SK-N-SH treated with all-trans-retinoic acid at 6 μM for 48 hours (cell line): ENCODE measurements around the gene METTL17.

Experiments
- ATAC-seq: fragments of 200-7000 bp; cut with Tn5 transposase; 3 replicates; pipeline ENCODE4 v1.9.1; 2020; ENCODE audit warnings: mild to moderate bottlenecking, moderate library complexity
- ARNTL ChIP-seq: fragments of 450-650 bp; formaldehyde crosslinking; IDR thresholded peaks from 2 replicates; pipeline ENCODE4 v1.5.0; 2020; ENCODE audit warnings: low read depth, mild to moderate bottlenecking, moderate library complexity, borderline replicate concordance
- BACH2 ChIP-seq: fragments of 250-450 bp; sonication (Bioruptor Pico); IDR thresholded peaks from 2 replicates; pipeline ENCODE4 v1.9.0; 2021; ENCODE audit warnings: mild to moderate bottlenecking, borderline replicate concordance
- CREB5 ChIP-seq: fragments of 250-450 bp; sonication (Bioruptor Pico); IDR thresholded peaks from 2 replicates; pipeline ENCODE4 v1.5.1; 2020; ENCODE audit warnings: low read depth, mild to moderate bottlenecking, moderate library complexity
- CSDC2 ChIP-seq: fragments of 250-450 bp; sonication (Bioruptor Pico); IDR thresholded peaks from 2 replicates; pipeline ENCODE4 v1.5.0; 2020; ENCODE audit warnings: mild to moderate bottlenecking, moderate library complexity
- CSRNP3 ChIP-seq: fragments of 250-450 bp; sonication (Bioruptor Pico); IDR thresholded peaks from 2 replicates; pipeline ENCODE4 v1.5.1; 2021; ENCODE audit warnings: mild to moderate bottlenecking, moderate library complexity
- ESRRG ChIP-seq: fragments of 250-450 bp; sonication (Bioruptor Pico); IDR thresholded peaks from 2 replicates; pipeline ENCODE4 v1.6.1; 2021; ENCODE audit warnings: mild to moderate bottlenecking
- GLIS3 ChIP-seq: fragments of 250-450 bp; sonication (Bioruptor Pico); IDR thresholded peaks from 2 replicates; pipeline ENCODE4 v1.5.0; 2020; ENCODE audit warnings: mild to moderate bottlenecking, moderate library complexity
- ISL1 ChIP-seq: fragments of 250-450 bp; sonication (Bioruptor Pico); IDR thresholded peaks from 2 replicates; pipeline ENCODE4 v2.1.2; 2022; ENCODE audit warnings: mild to moderate bottlenecking, moderate library complexity
- OSR1 ChIP-seq: fragments of 250-450 bp; sonication (Bioruptor Pico); IDR thresholded peaks from 2 replicates; pipeline ENCODE4 v1.8.0; 2022; ENCODE audit warnings: moderate library complexity, mild to moderate bottlenecking, inconsistent platforms
- PATZ1 ChIP-seq: fragments of 250-450 bp; sonication (Bioruptor Pico); IDR thresholded peaks from 2 replicates; pipeline ENCODE4 v1.8.0; 2020; ENCODE audit warnings: mild to moderate bottlenecking, moderate library complexity, borderline replicate concordance
- POU6F1 ChIP-seq: fragments of 250-450 bp; sonication (Bioruptor Pico); IDR thresholded peaks from 2 replicates; pipeline ENCODE4 v1.8.0; 2021; ENCODE audit warnings: low read depth, mild to moderate bottlenecking, moderate library complexity, borderline replicate concordance
- PPARA ChIP-seq: fragments of 250-450 bp; sonication (Bioruptor Pico); IDR thresholded peaks from 2 replicates; pipeline ENCODE4 v1.5.0; 2020; ENCODE audit warnings: mild to moderate bottlenecking, borderline replicate concordance
- SNAI2 ChIP-seq: fragments of 250-450 bp; sonication (Bioruptor Pico); IDR thresholded peaks from 2 replicates; pipeline ENCODE4 v1.5.0; 2020; ENCODE audit warnings: mild to moderate bottlenecking, moderate library complexity
- TCF4 ChIP-seq: fragments of 250-450 bp; sonication (Bioruptor Pico); IDR thresholded peaks from 2 replicates; pipeline ENCODE4 v1.8.0; 2021; ENCODE audit warnings: mild to moderate bottlenecking, moderate library complexity, borderline replicate concordance
- TOX ChIP-seq: fragments of 250-450 bp; sonication (Bioruptor Pico); IDR thresholded peaks from 2 replicates; pipeline ENCODE4 v1.8.0; 2021; ENCODE audit warnings: mild to moderate bottlenecking, moderate library complexity, borderline replicate concordance
- TSHZ2 ChIP-seq: fragments of 250-450 bp; sonication (Bioruptor Pico); IDR thresholded peaks from 2 replicates; pipeline ENCODE4 v1.5.0; 2020; ENCODE audit warnings: mild to moderate bottlenecking, moderate library complexity
- ZC3H10 ChIP-seq: fragments of 250-450 bp; sonication (Bioruptor Pico); IDR thresholded peaks from 2 replicates; pipeline ENCODE4 v1.5.1; 2021; ENCODE audit warnings: mild to moderate bottlenecking, moderate library complexity
- ZFP3 ChIP-seq: fragments of 250-450 bp; sonication (Bioruptor Pico); IDR thresholded peaks from 2 replicates; pipeline ENCODE4 v1.5.0; 2020; ENCODE audit warnings: mild to moderate bottlenecking, moderate library complexity
- ZFP30 ChIP-seq: fragments of 450-650 bp; formaldehyde crosslinking; IDR thresholded peaks from 2 replicates; pipeline ENCODE4 v1.5.0; 2022; ENCODE audit warnings: mild to moderate bottlenecking, moderate library complexity
- ZNF565 ChIP-seq: fragments of 450-650 bp; formaldehyde crosslinking; conservative IDR thresholded peaks from 2 replicates; pipeline ENCODE4 v1.5.0; 2020; ENCODE audit warnings: low read depth, mild to moderate bottlenecking, moderate library complexity
- ZNF70 ChIP-seq: fragments of 450-650 bp; formaldehyde crosslinking; IDR thresholded peaks from 2 replicates; pipeline ENCODE4 v1.5.0; 2020; ENCODE audit warnings: mild to moderate bottlenecking, moderate library complexity

Gene METTL17

GRCh38 chr14:21018286-21018685 is 28.5 kb downstream of the METTL17 start:
- ATAC-seq: no peak
- TF ChIP-seq TOX (CRISPR knock-in tag) (no peak), TSHZ2 (no peak), CSRNP3 (CRISPR knock-in tag) (no peak), CREB5 (CRISPR knock-in tag) (no peak), GLIS3 (no peak), SNAI2 (CRISPR knock-in tag) (no peak), BACH2 (no peak), CSDC2 (no peak), PPARA (CRISPR knock-in tag) (no peak), ZC3H10 (CRISPR knock-in tag) (no peak), ZNF70 (CRISPR knock-in tag) (no peak), ARNTL (CRISPR knock-in tag) (no peak), ZFP30 (CRISPR knock-in tag) (no peak), TCF4 (CRISPR knock-in tag) (no peak), ISL1 (no peak), ZFP3 (CRISPR knock-in tag) (no peak), OSR1 (no peak), ESRRG (CRISPR knock-in tag) (no peak), ZNF565 (no peak)

- TF ChIP-seq PATZ1 (CRISPR knock-in tag) (no peak), POU6F1 (CRISPR knock-in tag) (no peak), ZFP30 (CRISPR knock-in tag) (no peak), CSDC2 (no peak), ZNF565 (no peak), SNAI2 (CRISPR knock-in tag) (no peak), ARNTL (CRISPR knock-in tag) (no peak)
- ATAC-seq: no peak
Measured at GRCh38 chr14:21018781-21019180, 29.0 kb downstream of the METTL17 start.

- no peak for ATAC-seq
- TF ChIP-seq ESRRG (CRISPR knock-in tag) (no peak), ZC3H10 (CRISPR knock-in tag) (no peak), ZNF565 (no peak), BACH2 (no peak), PATZ1 (CRISPR knock-in tag) (no peak), TSHZ2 (no peak), ARNTL (CRISPR knock-in tag) (no peak), SNAI2 (CRISPR knock-in tag) (no peak)
Measured at GRCh38 chr14:21019366-21019765, 29.6 kb downstream of the METTL17 start.
